Stimulated activated effector memory CD8-positive, alpha-beta T cell treated with anti-CD3 and anti-CD28 coated beads, Interleukin-12 subunit alpha, Interleukin-12 subunit beta, amount 100 ng/mL, for 72 hours (primary cell): ENCODE measurements around the gene ACSS1.
"Not testable (repeated sequence)": the region's sequence is repeated elsewhere in the genome, so short reads cannot be mapped to it uniquely, and the experiment has no call there.

Experiments
- ATAC-seq: fragments of 150-1000 bp; cut with Tn5 transposase; 2 replicates; pipeline ENCODE4 v1.10.0; 2021
- DNase-seq, 2 donors: peaks; one replicate each; pipeline ENCODE4 v3.0.0; 2021 to 2022; ENCODE audit warnings: low spot score in 2 of 2
- H3K27ac Mint-ChIP-seq: one replicate; pipeline ENCODE4 v1.8.0; 2022; ENCODE audit warnings: mild to moderate bottlenecking, mixed read lengths
- H3K36me3 Mint-ChIP-seq: one replicate; pipeline ENCODE4 v1.8.0; 2022; ENCODE audit warnings: mild to moderate bottlenecking, mixed read lengths
- H3K4me1 Mint-ChIP-seq: one replicate; pipeline ENCODE4 v1.8.0; 2022; ENCODE audit warnings: mixed read lengths
- H3K4me3 Mint-ChIP-seq: one replicate; pipeline ENCODE4 v1.8.0; 2022; ENCODE audit warnings: mild to moderate bottlenecking, mixed read lengths
- H3K9me3 Mint-ChIP-seq: one replicate; pipeline ENCODE4 v1.8.0; 2022; ENCODE audit warnings: mixed read lengths

The ACSS1 gene

GRCh38 chr20:25009218-25010145 is 48.5 kb downstream of the ACSS1 start:
- H3K4me3 Mint-ChIP-seq = no peak overlapping the region
- H3K27ac Mint-ChIP-seq = peak overlapping the region; percentile 13
- peaks cover 46% of the 10 kb centered on the region for H3K36me3 Mint-ChIP-seq
- no peak for DNase-seq
- no peak for ATAC-seq
- H3K9me3 Mint-ChIP-seq = no peaks in the 10 kb centered on the region
- no peaks in the 10 kb centered on the region for H3K4me1 Mint-ChIP-seq

GRCh38 chr20:25008388-25009217 is 49.3 kb downstream of the ACSS1 start:
- no peaks in the 10 kb centered on the region for H3K4me1 Mint-ChIP-seq
- H3K36me3 Mint-ChIP-seq = peaks cover 50% of the 10 kb centered on the region
- no peaks in the 10 kb centered on the region for H3K9me3 Mint-ChIP-seq
- no peak overlapping the region for H3K27ac Mint-ChIP-seq
- DNase-seq = no peak
- ATAC-seq = no peak
- H3K4me3 Mint-ChIP-seq = no peak overlapping the region

GRCh38 chr20:25007491-25008305 is 50.2 kb downstream of the ACSS1 start:
- DNase-seq (no peak), ATAC-seq (no peak)
- Mint-ChIP-seq H3K27ac (no peak overlapping the region), H3K9me3 (no peaks in the 10 kb centered on the region), H3K4me3 (no peak overlapping the region), H3K4me1 (no peaks in the 10 kb centered on the region), H3K36me3 (peaks cover 47% of the 10 kb centered on the region)

GRCh38 chr20:25006431-25007167 is 51.3 kb downstream of the ACSS1 start:
- no peaks in the 10 kb centered on the region for H3K9me3 Mint-ChIP-seq
- peak overlapping the region; percentile 40 for H3K27ac Mint-ChIP-seq
- ATAC-seq = no peak
- no peak for DNase-seq
- peaks cover 40% of the 10 kb centered on the region for H3K36me3 Mint-ChIP-seq
- H3K4me3 Mint-ChIP-seq = no peak overlapping the region
- H3K4me1 Mint-ChIP-seq = no peaks in the 10 kb centered on the region

- Mint-ChIP-seq H3K36me3 (peaks cover 40% of the 10 kb centered on the region), H3K4me1 (peaks cover under 1% of the 10 kb centered on the region), H3K4me3 (no peak overlapping the region), H3K27ac (peak overlapping the region; percentile 40), H3K9me3 (no peaks in the 10 kb centered on the region)
- no peak for DNase-seq
- ATAC-seq = no peak
Measured at GRCh38 chr20:25005661-25006060, 52.3 kb downstream of the ACSS1 start.

- H3K4me1 Mint-ChIP-seq = peaks cover 5% of the 10 kb centered on the region
- ATAC-seq (no peak), DNase-seq (no peak)
- H3K27ac Mint-ChIP-seq = no peak overlapping the region
- H3K4me3 Mint-ChIP-seq = no peak overlapping the region
- H3K36me3 Mint-ChIP-seq = peaks cover 43% of the 10 kb centered on the region
- H3K9me3 Mint-ChIP-seq = no peaks in the 10 kb centered on the region
Measured at GRCh38 chr20:25005220-25005619, 52.7 kb downstream of the ACSS1 start.

GRCh38 chr20:25003002-25003401 is 54.9 kb downstream of the ACSS1 start:
- Mint-ChIP-seq H3K9me3 (no peaks in the 10 kb centered on the region), H3K27ac (no peak overlapping the region), H3K4me3 (no peak overlapping the region), H3K36me3 (peaks cover 31% of the 10 kb centered on the region), H3K4me1 (peaks cover 7% of the 10 kb centered on the region)
- ATAC-seq (no peak), DNase-seq (no peak)

- H3K27ac Mint-ChIP-seq, ATAC-seq, H3K4me3 Mint-ChIP-seq, DNase-seq, H3K4me1 Mint-ChIP-seq, H3K9me3 Mint-ChIP-seq: not testable (repeated sequence)
- H3K36me3 Mint-ChIP-seq = peaks cover 16% of the 10 kb centered on the region
Measured at GRCh38 chr20:25001323-25001722, 56.6 kb downstream of the ACSS1 start.

GRCh38 chr20:25000268-25000801 is 57.6 kb downstream of the ACSS1 start:
- peak; percentile 42 for ATAC-seq
- Mint-ChIP-seq H3K9me3 (no peaks in the 10 kb centered on the region), H3K4me3 (no peak overlapping the region), H3K27ac (peak overlapping the region; percentile 70), H3K36me3 (peaks cover 15% of the 10 kb centered on the region), H3K4me1 (peaks cover 7% of the 10 kb centered on the region)
- no peak for DNase-seq

- Mint-ChIP-seq H3K4me1 (peaks cover 13% of the 10 kb centered on the region), H3K27ac (no peak overlapping the region), H3K4me3 (no peak overlapping the region), H3K36me3 (peaks cover 15% of the 10 kb centered on the region), H3K9me3 (no peaks in the 10 kb centered on the region)
- ATAC-seq (no peak), DNase-seq (no peak)
Measured at GRCh38 chr20:24999568-24999967, 58.4 kb downstream of the ACSS1 start.

- Mint-ChIP-seq H3K27ac (no peak overlapping the region), H3K36me3 (peaks cover 14% of the 10 kb centered on the region), H3K4me1 (peaks cover 21% of the 10 kb centered on the region), H3K4me3 (no peak overlapping the region), H3K9me3 (no peaks in the 10 kb centered on the region)
- no peak for ATAC-seq
- no peak for DNase-seq
Measured at GRCh38 chr20:24998631-24999445, 59.1 kb downstream of the ACSS1 start.

GRCh38 chr20:24998121-24998520 is 59.8 kb downstream of the ACSS1 start:
- H3K9me3 Mint-ChIP-seq = no peaks in the 10 kb centered on the region
- no peak for DNase-seq
- peaks cover 22% of the 10 kb centered on the region for H3K4me1 Mint-ChIP-seq
- no peak overlapping the region for H3K4me3 Mint-ChIP-seq
- peaks cover 11% of the 10 kb centered on the region for H3K36me3 Mint-ChIP-seq
- H3K27ac Mint-ChIP-seq = no peak overlapping the region
- no peak for ATAC-seq

GRCh38 chr20:24996449-24997377 is 61.2 kb downstream of the ACSS1 start:
- ATAC-seq = no peak
- no peak for DNase-seq
- Mint-ChIP-seq H3K4me1 (peaks cover 22% of the 10 kb centered on the region), H3K36me3 (peaks cover 4% of the 10 kb centered on the region), H3K4me3 (no peak overlapping the region), H3K27ac (no peak overlapping the region), H3K9me3 (no peaks in the 10 kb centered on the region)
